ENCODE results near the gene PSMD14. TPM values are rescaled to one million over a fixed set of nuclear protein-coding genes. Genes with fewer than 3 reads are reported as not detected.
A peak's percentile ranks its signal among the peaks of the same experiment; 100 is the strongest.

Gene PSMD14
- total and polyA plus RNA-seq, 2 of the 8 experiments (the other 6 are each of a cell fraction or from before 2014, with no cell fraction given): 53.9 to 88.7 TPM

GRCh38 chr2:161426455-161426921 lies 118.3 kb downstream of the PSMD14 start:
- no peaks in the 10 kb centered on the region for H3K79me1 ChIP-seq (ENCODE audit: low read depth, low read length)
- no peak for DNase-seq (ENCODE audit: low read depth in 1 of 2, low spot score in 2 of 2)
- no peak overlapping the region for H3K9ac ChIP-seq (replicated peaks in 1 of 4; ENCODE audit: extremely low read depth in 1 of 4, low read depth in 3 of 4, low read length in 3 of 4)
- H3K56ac ChIP-seq (replicated peaks; ENCODE audit: insufficient read length, low read depth, low read length): no peak overlapping the region
- H3K36me3 ChIP-seq (ENCODE audit: control insufficient read depth in 2 of 4, insufficient read depth in 4 of 4, low read length in 3 of 4): peaks cover 0 to 3% (median 0%) of the 10 kb centered on the region in 4 experiments; a peak in 1 of 8 replicates
- H3K27ac ChIP-seq (ENCODE audit: low read depth, low read length): no peak overlapping the region
- peaks cover 74 to 83% (median 79%) of the 10 kb centered on the region in 4 experiments for H3K27me3 ChIP-seq (replicated peaks in 1 of 4; ENCODE audit: control insufficient read depth in 3 of 4, extremely low read depth in 1 of 4, insufficient read depth in 3 of 4, low read length in 3 of 4)
- H2AK5ac ChIP-seq (ENCODE audit: low read depth, low read length): peak overlapping the region; percentile 43; the same call in 1 of the 2 replicates
- no peak overlapping the region for H2BK20ac ChIP-seq (ENCODE audit: low read length)
- H3K23me2 ChIP-seq (ENCODE audit: low read depth, low read length): peaks cover 12% of the 10 kb centered on the region
- H2BK12ac ChIP-seq (ENCODE audit: low read depth, low read length): no peak overlapping the region
- H3K79me2 ChIP-seq (ENCODE audit: control insufficient read depth in 1 of 2, insufficient read depth in 2 of 2, low read length in 2 of 2): no peaks in the 10 kb centered on the region
- no peak overlapping the region for H3K18ac ChIP-seq (ENCODE audit: extremely low read depth, low read length)
- WGBS, 2 experiments (ENCODE audit: extremely low coverage in 1 of 2, insufficient coverage in 1 of 2, insufficient read length in 1 of 2, insufficient replicate concordance in 2 of 2, low coverage in 1 of 2, low lambda C conversion rate in 2 of 2, missing lambda C conversion rate in 1 of 2): 5% methylated on average over 13 of the region's 13 CpGs; no CpG with 5 or more reads in 1 of the 2 experiments
- ChIA-PET POLR2A (ENCODE audit: partially characterized antibody) (interaction anchor here (0.6 kb wide), 2 partner anchors 146 to 266 kb away, joined by 3 read pairs; partner anchors contain the start of gene TANK), CTCF (ENCODE audit: partially characterized antibody) (interaction anchor here (0.6 to 3.7 kb wide), 3 partner anchors 11 to 167 kb away, joined by 3 to 16 read pairs (median 4); partner anchors contain the start of gene TBR1)
- H2BK5ac ChIP-seq (ENCODE audit: low read depth, low read length): no peak overlapping the region
- H2BK15ac ChIP-seq (ENCODE audit: low read length): no peak overlapping the region
- no peak overlapping the region for H4K8ac ChIP-seq (ENCODE audit: extremely low read depth, insufficient read depth, low read length)
- no peak for FAIRE-seq
- H3K4ac ChIP-seq (replicated peaks; ENCODE audit: insufficient read length, low read depth, low read length): no peak overlapping the region
- no peak overlapping the region for H4K5ac ChIP-seq (ENCODE audit: insufficient read length, low read depth, low read length)
- H3K14ac ChIP-seq (ENCODE audit: insufficient read length): no peak overlapping the region
- H2AFZ ChIP-seq (ENCODE audit: low read length): no peak overlapping the region
- no peaks in the 10 kb centered on the region for H3K9me3 ChIP-seq (ENCODE audit: insufficient read depth in 2 of 2, low read depth in 1 of 2, low read length in 1 of 2)
- TF ChIP-seq RAD21 (IDR thresholded peaks at IDR 0.05 in 1 of 2, conservative IDR thresholded peaks at IDR 0.05 in 1 of 2; ENCODE audit: low read depth in 2 of 2, low read length in 2 of 2): no peak
- TF ChIP-seq RNF2 (IDR thresholded peaks at IDR 0.05; ENCODE audit: borderline replicate concordance, low read depth, low read length, missing control alignments, poor library complexity, severe bottlenecking): peak; percentile 99
- H3K23ac ChIP-seq (ENCODE audit: insufficient read length): no peak overlapping the region
- H3K4me2 ChIP-seq (ENCODE audit: insufficient read depth in 1 of 2, low read depth in 2 of 2, low read length in 2 of 2): peak overlapping the region; percentile 71 to 77
- H4K20me1 ChIP-seq (replicated peaks in 1 of 2; ENCODE audit: control insufficient read depth in 1 of 2, insufficient read depth in 2 of 2, low read length in 2 of 2): peaks cover 3 to 19% of the 10 kb centered on the region in 2 experiments
- peak overlapping the region in 2 of 4 experiments; percentile 7 to 54; a peak in 3 of 8 replicates for H3K4me3 ChIP-seq (ENCODE audit: extremely low read depth in 1 of 4, insufficient read depth in 2 of 4, low read depth in 3 of 4, low read length in 4 of 4)
- peaks cover 0 to 16% (median 4%) of the 10 kb centered on the region in 4 experiments; a peak in 5 of 7 replicates for H3K4me1 ChIP-seq (replicated peaks in 1 of 4; ENCODE audit: control insufficient read depth in 3 of 4, insufficient read depth in 4 of 4, low read length in 3 of 4)
- no peak overlapping the region for H4K91ac ChIP-seq (replicated peaks; ENCODE audit: insufficient read length, low read length)
- H2BK120ac ChIP-seq (replicated peaks; ENCODE audit: low read depth, low read length): no peak overlapping the region

Measured in H1 (cell line).